Panc1 (cell line): ENCODE measurements around the gene CREB5. TPM values are rescaled to one million over a fixed set of nuclear protein-coding genes. Genes with fewer than 3 reads are reported as not detected.

Experiments used
- ATAC-seq: fragments of 200-7000 bp; cut with Tn5 transposase; 2 replicates; pipeline ENCODE4 v1.9.1; 2020; ENCODE audit warnings: mild to moderate bottlenecking, moderate library complexity
- BruUV-seq: library from RNA; stranded (reverse); fragments of 400-500 nt; replicated peaks from 2 replicates; lab custom pipeline; 2021; lab: Mats Ljungman, UMichigan
- CTCF ChIA-PET: fragments of 300-600 bp; sonication (Branson Sonifier 250); formaldehyde crosslinking; loops from one replicate; lab custom pipeline; 2022; ENCODE audit warnings: antibody characterized with exemption; lab: Charles Lee
- POLR2A ChIA-PET: fragments of 300-600 bp; sonication (Branson Sonifier 250); formaldehyde crosslinking; loops from one replicate; lab custom pipeline; 2022; ENCODE audit warnings: antibody characterized with exemption; lab: Charles Lee
- DNase-seq: peaks from one replicate; pipeline ENCODE4 v3.0.0-alpha.2; 2010; ENCODE audit warnings: low read depth, low spot score
- H3K27ac ChIP-seq: 2 replicates; pipeline ENCODE4 v1.5.1; 2011; ENCODE audit warnings: mild to moderate bottlenecking, low read length, inconsistent platforms
- H3K27me3 ChIP-seq: fragments of 200-500 bp; sonication (Bioruptor generic); 2 replicates; pipeline ENCODE4 v1.6.0; 2014; ENCODE audit warnings: low read length, inconsistent platforms; ENCODE audit not compliant: control insufficient read depth, insufficient read depth
- H3K36me3 ChIP-seq: fragments of 200-500 bp; sonication (Bioruptor generic); 2 replicates; pipeline ENCODE4 v1.5.1; 2014; ENCODE audit warnings: inconsistent platforms, mild to moderate bottlenecking, low read length, moderate library complexity; ENCODE audit not compliant: control insufficient read depth, insufficient read depth
- H3K4me1 ChIP-seq: 2 replicates; pipeline ENCODE4 v1.5.1; 2011; ENCODE audit warnings: inconsistent platforms, mild to moderate bottlenecking, low read length, moderate library complexity; ENCODE audit not compliant: control insufficient read depth, insufficient read depth
- H3K4me3 ChIP-seq, 2 experiments: 2 replicates each; pipeline ENCODE4 v1.5.1; 2011 to 2012; ENCODE audit warnings: low read depth in 2 of 2, low read length in 2 of 2, mild to moderate bottlenecking in 2 of 2, inconsistent platforms in 1 of 2, moderate library complexity in 1 of 2
- H3K9me3 ChIP-seq: fragments of 200-500 bp; sonication (Bioruptor generic); 2 replicates; pipeline ENCODE4 v1.5.1; 2014; ENCODE audit warnings: low read depth, mild to moderate bottlenecking, inconsistent platforms, low read length, moderate library complexity; ENCODE audit not compliant: control insufficient read depth, insufficient read depth
- CTCF ChIP-seq: fragments of 450-650 bp; IDR thresholded peaks from 2 replicates; pipeline ENCODE4 v1.5.1; 2017; ENCODE audit warnings: mild to moderate bottlenecking
- POLR2AphosphoS5 ChIP-seq: IDR thresholded peaks from 2 replicates; pipeline ENCODE4 v1.6.1; 2012; ENCODE audit warnings: mild to moderate bottlenecking, low read depth, low read length, moderate library complexity
- REST ChIP-seq, 2 experiments: IDR thresholded peaks; 2 replicates each; pipeline ENCODE4 v1.6.1; 2011 to 2012; ENCODE audit warnings: low read depth in 2 of 2, control low read depth in 1 of 2, low read length in 1 of 2, mild to moderate bottlenecking in 1 of 2, moderate library complexity in 1 of 2; ENCODE audit not compliant: insufficient read depth in 1 of 2
- SIN3A ChIP-seq: IDR thresholded peaks from 2 replicates; pipeline ENCODE4 v1.6.1; 2012; ENCODE audit warnings: low read depth, mild to moderate bottlenecking, low read length, moderate library complexity, borderline replicate concordance; ENCODE audit not compliant: insufficient read depth
- TCF7L2 ChIP-seq: IDR thresholded peaks from 2 replicates; pipeline ENCODE4 v1.6.1; 2011; ENCODE audit warnings: mild to moderate bottlenecking, low read depth, low read length, inconsistent platforms
- in situ Hi-C: cut with HindIII; loops from 2 replicates; pipeline ENCODE4 v1.10.0; 2016; ENCODE audit warnings: low sequenced_read_pairs, low pct_unique_long_range_greater_than_20kb
- intact Hi-C: fragments of 100-400 bp; cut with micrococcal nuclease; formaldehyde crosslinking; loops from one replicate; pipeline ENCODE4 v1.10.0; 2022; ENCODE audit not compliant: unreplicated experiment
- total RNA-seq: library from RNA; stranded (reverse); gene quantifications from one replicate; pipeline ENCODE4 v1.2.1, GENCODE V29; 2021; ENCODE audit not compliant: unreplicated experiment

The CREB5 gene
- total RNA-seq, 1 experiment from 2014 or later, result 3.1 TPM

GRCh38 chr7:28750981-28751380, 338.7 kb downstream of the CREB5 start:
- Histone ChIP-seq H3K27me3 (no peaks in the 10 kb centered on the region), H3K27ac (no peak overlapping the region), H3K4me3 (no peak overlapping the region), H3K9me3 (no peaks in the 10 kb centered on the region), H3K4me1 (peaks cover 9% of the 10 kb centered on the region), H3K36me3 (no peaks in the 10 kb centered on the region)
- ChIA-PET CTCF (no interaction called here), POLR2A (interaction anchor here (0.6 kb wide), 1 partner anchor 340 kb away, joined by 4 read pairs; no protein-coding TSS in a partner anchor)
- ATAC-seq (no peak), DNase-seq (no peak)
- intact Hi-C loops, result no loop called here
- in situ Hi-C loops, result no loop called here
- BruUV-seq, result no TSS peak
- TF ChIP-seq TCF7L2 (no peak), REST (IDR thresholded peaks at IDR 0.05; ENCODE audit: insufficient read depth in 1 of 2, low read depth in 2 of 2, low read length in 1 of 2) (no peak), SIN3A (no peak), CTCF (no peak), POLR2AphosphoS5 (no peak)

GRCh38 chr7:28753613-28754012, 341.3 kb downstream of the CREB5 start:
- ChIA-PET POLR2A (interaction anchor here (0.6 kb wide), 1 partner anchor 24 kb away, joined by 3 read pairs; no protein-coding TSS in a partner anchor), CTCF (no interaction called here)
- intact Hi-C loops, result no loop called here
- peaks cover 6% of the 10 kb centered on the region for H3K4me1 ChIP-seq
- H3K9me3 ChIP-seq, result no peaks in the 10 kb centered on the region
- no peak overlapping the region for H3K4me3 ChIP-seq
- TF ChIP-seq SIN3A (no peak), REST (IDR thresholded peaks at IDR 0.05; ENCODE audit: insufficient read depth in 1 of 2, low read depth in 2 of 2, low read length in 1 of 2) (no peak), TCF7L2 (no peak), CTCF (no peak), POLR2AphosphoS5 (no peak)
- no peaks in the 10 kb centered on the region for H3K36me3 ChIP-seq
- no TSS peak for BruUV-seq
- ATAC-seq (no peak), DNase-seq (no peak)
- no peaks in the 10 kb centered on the region for H3K27me3 ChIP-seq
- H3K27ac ChIP-seq, result no peak overlapping the region
- in situ Hi-C loops, result no loop called here
